ENCODE results near the gene TRPM1.
A peak's percentile ranks its signal among the peaks of the same experiment; 100 is the strongest.

Gene TRPM1

DNA sequence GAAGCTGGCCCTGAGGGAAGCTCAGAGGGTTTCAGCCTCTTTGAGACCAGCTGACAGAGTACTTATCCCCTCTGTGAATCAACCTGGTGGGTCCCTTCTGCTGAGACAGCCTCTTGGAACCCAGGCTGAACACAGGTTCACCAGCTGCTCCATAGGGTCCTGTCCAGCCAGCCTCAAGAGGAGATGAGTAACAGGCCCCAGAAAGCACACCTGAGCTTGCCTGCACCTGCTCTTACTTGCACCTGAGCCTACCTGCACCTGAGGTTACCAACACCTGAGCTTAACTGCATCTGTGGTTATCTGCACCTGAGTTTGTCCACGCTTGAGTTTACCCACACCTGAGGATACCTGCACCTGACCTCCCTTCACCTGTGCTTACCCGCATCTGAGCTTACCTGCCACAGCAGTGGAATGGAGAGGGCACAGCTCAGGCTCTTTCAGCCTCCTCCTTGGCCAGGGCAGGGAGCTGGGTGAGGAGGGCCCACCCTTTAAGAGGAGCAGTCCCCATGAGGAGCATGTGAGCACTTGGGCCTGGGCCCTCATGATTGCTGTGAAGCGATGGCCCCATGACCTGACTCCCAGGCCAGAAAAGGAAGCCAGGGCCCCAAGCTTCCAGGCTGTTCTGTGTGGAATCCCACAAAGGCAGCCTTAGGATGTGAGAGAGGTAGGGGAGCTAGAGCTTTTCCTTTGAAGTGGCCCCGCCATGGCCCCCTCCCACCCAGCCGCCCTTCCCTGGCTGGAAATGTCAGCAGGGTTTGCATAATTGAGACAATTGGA lies at the start of gene TRPM1:
TRPM1 (minus strand) TSS at position 464 of the 777 bp plus-strand sequence. CDS start 20,370 bp downstream, outside the sequence.
- no peak for DNase-seq (ENCODE audit: low read depth in 4 of 4, low spot score in 1 of 4)

DNA sequence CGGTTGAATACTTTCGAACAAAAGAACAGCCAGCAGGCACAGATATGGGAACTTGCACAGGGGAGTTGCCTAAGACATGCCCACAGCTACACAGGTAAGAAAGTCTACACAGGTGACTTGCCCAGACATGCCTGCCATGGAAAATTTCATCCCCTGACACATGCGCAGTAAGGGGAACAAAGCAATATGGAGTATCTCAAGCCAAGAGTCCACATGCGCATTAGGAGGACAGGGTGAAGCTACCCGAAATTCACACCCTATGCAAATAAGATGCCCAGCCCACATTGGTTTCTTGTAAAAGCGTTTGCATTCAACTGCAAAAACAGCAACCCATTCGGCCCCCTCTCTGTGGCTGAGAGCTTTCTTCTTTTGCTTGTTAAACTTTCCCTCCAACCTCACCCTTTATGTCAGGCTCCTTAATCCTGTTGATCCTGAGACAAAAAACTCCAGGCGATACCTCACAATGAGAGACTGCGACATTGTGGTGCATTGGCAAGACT lies 49.3 kb upstream of the TRPM1 start:
- no peak for DNase-seq (ENCODE audit: low read depth in 4 of 4, low spot score in 1 of 4)

DNA sequence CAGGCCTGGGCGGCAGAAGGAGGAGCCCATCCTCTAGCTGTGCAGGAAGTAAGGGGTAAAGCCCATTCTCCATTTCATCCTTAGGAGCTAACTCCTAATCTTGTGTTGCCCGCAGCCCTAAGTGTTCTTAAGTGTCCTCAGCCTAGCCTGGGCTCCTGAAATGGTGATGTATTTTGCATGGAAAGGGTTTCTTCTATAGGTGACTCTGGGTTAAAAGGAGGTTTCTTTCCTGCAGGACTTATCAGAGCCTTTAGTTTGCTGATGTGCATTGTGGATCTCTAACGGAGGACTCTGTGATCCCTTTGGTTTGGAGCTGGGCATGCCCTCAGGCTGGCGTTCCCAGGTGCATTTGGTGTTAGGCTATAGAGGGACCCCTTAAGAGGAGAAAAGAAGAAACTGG lies 48.5 kb upstream of the TRPM1 start:
- no peak for DNase-seq (ENCODE audit: low read depth in 4 of 4, low spot score in 1 of 4)

DNA sequence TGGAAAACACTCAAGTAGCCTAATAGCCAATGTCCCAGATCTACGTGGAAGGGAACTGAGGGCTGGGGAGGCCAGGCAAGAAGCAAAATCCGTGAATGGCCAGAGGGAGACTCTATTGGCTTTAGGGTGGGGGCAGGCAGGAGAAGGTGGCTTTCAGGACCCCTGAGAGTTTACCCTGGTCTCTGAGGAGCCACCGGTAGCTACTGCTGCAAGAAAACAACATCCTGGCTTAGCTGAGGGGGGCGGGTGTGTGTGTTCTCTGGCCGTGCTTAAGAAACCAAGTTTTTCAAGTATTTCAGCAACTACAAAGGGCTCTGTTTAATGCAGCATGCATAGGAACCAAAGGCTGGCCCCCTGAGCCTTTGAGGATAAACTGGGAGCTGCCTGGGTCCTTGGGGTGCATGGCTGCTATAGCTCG lies 47.6 kb upstream of the TRPM1 start:
- DNase-seq (ENCODE audit: low read depth in 4 of 4, low spot score in 1 of 4): no peak

DNA sequence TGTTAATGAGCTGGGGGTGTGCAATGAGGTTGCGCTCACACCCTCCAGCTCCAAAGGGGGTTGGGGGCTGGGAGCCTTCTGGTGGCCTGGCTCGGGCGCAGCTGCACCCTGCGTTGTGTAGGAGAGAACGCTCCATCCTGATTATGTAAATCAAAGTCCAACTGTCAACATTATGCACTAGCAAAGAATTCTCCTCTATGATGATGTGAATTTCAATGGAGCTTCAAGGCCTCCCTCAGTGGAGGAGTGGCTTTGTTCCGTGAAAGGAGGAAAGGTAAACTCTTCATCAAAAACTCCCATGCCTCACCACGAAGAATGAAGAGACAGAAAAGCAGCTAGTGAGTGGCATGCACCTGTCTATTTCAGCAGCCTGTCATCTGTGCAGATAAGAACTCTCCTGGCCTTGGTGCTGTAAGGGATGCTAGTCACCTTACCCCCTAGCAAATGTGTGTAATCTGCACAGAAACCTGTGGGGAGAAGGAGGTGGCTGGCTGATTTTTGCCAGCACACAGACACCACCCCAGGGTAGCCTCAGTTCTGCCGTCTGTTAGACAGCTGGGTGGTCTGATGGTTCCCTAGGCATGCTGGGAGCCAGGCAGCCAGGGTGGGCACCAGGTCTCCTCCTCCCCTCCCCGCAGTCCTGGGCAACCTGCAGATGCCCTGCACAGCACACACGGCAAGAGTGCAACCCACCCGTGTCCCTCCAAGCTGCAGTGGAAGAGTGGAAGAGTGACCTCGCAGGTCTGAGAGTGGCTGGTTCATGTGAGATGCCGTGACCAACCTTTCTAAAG lies 47.0 kb upstream of the TRPM1 start:
- no peak for DNase-seq (ENCODE audit: low read depth in 4 of 4, low spot score in 1 of 4)

DNA sequence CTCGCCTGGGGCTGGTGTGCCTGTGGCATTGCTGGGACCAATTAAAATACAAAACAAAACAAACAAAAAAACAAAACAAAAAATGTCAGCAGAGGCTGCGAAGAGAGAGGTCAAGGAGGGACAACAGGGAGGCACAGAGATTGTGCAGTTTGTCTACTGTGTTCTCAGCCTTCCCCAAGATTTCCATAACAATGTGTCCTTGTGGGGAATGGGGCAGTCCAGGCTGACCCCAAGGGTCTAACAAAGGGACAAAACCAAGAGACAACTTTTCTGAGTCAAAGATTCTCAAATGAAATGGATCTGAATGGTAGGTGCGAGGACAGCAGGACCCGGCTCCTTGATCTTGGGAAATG lies 46.4 kb upstream of the TRPM1 start:
- no peak for DNase-seq (ENCODE audit: low read depth in 4 of 4, low spot score in 1 of 4)

DNA sequence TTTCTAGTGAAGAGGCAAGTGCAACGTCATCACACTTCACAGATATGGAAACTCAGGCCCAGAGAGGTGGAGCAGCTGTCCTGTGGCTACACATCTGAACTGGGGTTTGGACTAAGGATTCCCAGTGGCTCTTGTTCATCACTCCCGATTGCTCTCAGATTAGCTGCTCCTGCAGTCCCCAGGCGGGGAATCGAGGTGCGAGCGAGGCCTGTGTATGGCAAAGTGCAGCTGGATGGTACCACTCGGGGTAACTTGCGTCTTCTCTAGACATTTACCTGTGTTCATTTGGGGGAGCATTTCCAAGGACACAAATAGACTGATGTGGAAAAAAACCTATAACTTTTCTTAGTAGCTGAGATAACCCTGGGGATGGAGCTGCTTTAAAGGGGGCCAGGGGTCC lies 45.9 kb upstream of the TRPM1 start:
- DNase-seq (ENCODE audit: low read depth in 4 of 4, low spot score in 1 of 4): no peak

DNA sequence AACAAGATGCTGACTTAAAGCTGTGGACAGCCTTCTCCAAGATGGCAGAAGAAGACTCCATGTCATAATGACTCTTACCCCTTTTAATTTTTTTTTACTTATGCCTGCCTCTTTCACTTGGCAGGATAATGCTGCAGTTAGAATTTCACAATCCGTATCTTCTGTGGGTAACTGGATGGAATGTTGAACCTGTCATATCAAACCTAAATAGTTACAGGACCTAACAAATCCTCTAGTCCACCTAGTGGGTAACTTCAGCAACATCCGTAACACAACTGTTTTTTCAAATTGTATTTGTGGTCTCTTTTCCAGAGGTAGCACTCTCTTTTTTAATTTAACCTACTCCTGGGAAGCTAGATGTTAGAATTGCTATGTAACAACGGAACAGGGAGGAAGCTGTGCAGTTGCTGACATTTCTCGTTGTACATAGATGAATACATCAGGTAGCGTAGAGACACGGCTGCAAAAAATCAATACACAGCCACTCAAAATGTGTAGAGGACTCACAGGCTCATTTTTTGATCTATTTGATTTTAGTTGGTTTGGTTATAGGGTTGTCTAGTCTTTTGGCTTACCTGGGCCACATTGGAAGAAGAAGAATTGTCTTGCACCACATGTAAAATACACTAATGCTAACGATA lies 43.9 kb upstream of the TRPM1 start:
- no peak for DNase-seq (ENCODE audit: low read depth in 4 of 4, low spot score in 1 of 4)

DNA sequence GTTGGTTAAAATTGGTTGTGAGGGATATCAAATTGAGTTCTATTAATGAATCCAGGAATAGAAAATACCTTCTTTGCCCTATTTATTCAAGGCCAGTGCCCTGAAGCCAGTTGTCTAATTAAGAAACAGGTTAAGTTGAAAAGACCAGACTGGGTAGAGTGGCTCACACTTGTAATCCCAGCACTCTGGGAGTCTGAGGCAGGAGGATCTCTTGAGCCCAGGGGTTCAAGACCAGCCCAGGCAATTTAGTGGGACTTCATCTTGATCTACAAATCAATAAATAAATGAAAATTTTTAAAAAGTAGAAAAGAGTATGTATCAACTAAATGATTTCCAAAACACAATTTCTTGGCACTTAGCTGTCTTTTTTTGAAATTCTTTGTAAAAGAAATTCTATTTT lies 40.3 kb upstream of the TRPM1 start:
- no peak for DNase-seq (ENCODE audit: low read depth in 4 of 4, low spot score in 1 of 4)

DNA sequence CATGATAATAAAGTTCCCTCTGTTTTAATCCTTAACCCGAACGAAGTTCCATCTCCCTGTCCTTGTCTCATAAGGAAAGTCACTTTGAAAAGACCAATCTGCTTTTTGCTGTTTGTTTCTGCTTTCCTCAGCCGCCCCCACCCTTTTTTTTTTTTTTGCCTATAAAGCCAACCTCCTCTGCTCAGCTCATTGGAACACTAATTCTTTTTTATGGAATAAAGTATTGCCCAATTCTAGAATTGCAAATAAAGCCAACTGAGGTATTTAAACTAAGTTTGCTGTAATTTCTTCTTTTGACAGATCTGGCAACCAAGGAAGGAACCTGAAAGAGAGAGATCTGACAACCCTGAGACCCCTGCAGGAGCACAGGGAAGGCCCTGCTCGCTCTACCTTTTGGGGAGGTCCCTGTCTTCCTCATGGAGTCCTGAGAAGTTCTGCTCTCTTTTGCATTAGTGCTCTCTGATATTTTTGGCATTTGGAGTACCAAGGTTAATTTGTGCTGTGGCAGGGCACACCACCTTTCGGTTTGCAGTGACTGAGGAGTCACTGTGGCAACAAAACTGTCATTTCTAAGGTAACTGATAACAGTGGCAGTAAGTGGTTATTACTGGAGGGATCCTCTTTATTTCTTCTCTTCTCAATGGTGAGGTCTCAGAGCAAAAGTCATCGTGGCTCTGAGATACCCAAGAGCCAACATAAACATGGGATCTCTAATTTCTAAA lies 35.2 kb upstream of the TRPM1 start:
- no peak for DNase-seq (ENCODE audit: low read depth in 4 of 4, low spot score in 1 of 4)

DNA sequence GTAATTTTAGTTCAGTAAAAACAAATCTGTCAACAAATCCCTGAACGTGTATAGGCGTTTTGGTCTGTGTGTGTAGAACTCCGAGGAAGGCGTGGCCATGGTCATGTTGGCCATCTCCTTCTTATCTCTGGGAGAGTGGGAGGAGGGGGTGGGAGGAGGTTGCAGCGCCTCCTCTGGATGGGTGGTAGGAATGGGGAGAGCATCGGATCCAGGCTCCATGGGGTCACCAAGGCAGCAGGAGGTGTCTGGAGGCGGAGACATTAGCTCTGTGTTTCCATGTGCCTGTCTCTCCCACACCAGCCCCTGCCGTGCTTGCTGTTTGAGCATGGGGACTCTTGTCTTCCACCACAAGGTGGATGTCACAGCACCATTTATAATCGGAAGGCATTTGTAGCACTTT lies 34.5 kb upstream of the TRPM1 start:
- DNase-seq (ENCODE audit: low read depth in 4 of 4, low spot score in 1 of 4): no peak

DNA sequence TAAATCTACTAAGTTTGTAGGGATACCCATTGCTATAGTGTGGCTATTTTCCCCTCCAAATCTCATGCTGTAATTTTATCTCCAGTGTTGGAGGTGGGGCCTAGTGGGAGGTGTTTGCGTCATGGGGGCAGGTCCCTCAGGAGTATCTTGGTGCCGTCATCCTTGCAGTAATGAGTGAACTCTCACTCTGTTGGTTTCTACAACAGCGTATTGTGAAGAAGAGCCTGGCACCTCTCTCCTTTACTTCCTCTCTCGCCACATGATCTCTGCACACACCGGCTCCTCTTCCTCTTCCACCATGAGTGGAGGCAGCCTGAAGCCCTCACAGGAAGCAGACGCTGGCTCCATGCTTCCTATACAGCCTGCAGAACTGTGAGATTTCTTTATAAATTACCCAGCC lies 34.0 kb upstream of the TRPM1 start:
- DNase-seq (ENCODE audit: low read depth in 4 of 4, low spot score in 1 of 4): no peak

DNA sequence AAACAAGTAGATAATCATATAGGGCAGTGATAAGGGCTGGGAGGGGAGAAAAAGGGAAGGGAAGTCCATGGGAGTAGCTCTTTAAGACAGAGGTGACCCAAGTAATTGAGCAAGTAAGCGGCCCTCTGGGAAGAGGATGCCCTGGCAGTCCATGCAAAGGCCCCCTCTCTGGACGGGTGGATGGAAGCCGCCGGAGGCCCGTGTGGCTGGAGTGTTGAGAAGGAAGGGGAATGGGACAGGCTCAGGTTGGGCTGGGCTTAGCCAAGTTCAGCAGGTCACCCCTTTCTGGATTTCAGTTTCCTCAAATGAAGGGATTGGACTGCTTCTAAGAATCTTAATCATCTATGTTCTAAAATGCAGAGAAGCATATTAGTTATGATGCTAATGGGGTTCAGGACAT lies 32.4 kb upstream of the TRPM1 start:
- no peak for DNase-seq (ENCODE audit: low read depth in 4 of 4, low spot score in 1 of 4)

DNA sequence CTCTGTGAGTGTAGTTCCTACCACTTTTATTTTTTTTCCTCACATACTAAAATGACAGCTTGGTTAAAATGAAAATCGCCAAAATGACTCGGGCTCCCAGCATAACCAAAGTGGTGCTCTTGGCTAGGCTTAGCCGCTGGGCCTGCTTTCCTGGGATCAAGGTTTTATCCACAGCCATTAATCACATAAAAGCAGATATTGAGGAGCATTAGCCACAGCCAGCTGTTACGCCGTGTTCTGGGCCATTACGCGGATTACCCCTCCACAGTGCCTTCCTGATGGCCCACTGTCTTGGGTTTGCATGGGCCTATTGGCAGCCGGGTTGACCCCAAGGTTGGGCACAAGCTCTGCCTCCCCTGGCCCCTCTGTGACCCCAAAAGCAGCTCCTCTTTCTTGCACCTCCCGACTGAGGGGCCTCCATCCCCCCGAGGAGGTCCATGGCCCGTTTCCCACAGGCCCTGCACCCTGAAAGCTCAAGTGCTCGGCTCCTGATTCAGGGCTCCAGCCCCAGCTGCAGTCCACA lies 30.4 kb upstream of the TRPM1 start:
- DNase-seq (ENCODE audit: low read depth in 4 of 4, low spot score in 1 of 4): no peak

DNA sequence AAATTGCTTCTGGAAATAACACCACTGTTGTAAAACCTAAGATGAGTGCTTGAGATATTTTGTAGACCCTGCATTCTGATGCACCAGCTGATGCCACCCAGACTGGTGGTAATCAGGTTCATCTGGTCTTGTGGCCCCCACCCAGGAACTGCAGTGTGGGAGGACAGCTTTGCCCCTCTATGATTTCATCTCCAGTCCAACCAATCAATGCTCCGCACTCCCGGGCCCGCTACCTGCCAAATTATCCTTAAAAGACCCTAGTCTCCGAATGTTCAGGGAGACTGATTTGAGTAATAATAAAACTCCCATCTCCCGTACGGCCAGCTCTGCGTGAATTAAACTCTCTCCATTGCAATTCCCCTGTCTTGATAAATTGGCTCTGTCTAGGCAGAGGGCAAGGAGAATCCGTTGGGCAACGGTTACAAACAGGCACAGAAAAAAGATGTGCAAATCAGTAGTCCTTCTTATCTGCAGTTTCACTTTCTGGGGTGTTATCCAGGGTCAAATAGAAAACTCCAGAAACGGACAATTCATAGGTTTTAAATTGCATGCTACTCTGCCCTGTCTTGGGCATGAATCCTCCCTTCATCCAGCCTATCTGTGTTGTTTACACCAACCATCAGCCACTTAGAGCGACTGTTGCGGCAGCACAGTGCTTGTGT lies 29.2 kb upstream of the TRPM1 start:
- no peak for DNase-seq (ENCODE audit: low read depth in 4 of 4, low spot score in 1 of 4)

DNA sequence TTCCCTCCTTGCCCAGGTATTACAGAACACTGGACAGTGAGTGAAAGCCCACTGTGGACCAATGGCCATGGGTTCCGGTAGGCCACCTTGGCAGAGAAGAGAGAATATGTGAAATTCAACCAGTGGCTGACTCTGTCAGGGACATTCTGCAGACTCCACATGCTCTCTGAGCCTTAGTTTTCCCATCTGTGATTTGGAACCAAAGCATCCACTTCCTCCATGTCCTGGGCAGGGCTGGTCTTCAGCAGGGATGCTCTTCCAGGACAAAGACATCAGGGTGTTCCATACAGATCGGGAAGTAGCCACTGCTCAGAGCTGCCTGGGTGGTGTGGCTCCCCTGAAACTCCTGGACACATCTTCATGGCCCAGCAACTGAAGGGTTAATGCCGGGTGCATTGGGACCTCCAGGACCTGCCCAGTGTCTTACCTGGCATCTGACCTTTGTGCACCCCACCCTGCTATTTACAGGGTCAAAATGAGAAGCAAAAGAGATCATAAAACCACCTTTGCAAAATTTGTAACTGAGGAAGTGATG lies 28.3 kb upstream of the TRPM1 start:
- no peak for DNase-seq (ENCODE audit: low read depth in 4 of 4, low spot score in 1 of 4)

DNA sequence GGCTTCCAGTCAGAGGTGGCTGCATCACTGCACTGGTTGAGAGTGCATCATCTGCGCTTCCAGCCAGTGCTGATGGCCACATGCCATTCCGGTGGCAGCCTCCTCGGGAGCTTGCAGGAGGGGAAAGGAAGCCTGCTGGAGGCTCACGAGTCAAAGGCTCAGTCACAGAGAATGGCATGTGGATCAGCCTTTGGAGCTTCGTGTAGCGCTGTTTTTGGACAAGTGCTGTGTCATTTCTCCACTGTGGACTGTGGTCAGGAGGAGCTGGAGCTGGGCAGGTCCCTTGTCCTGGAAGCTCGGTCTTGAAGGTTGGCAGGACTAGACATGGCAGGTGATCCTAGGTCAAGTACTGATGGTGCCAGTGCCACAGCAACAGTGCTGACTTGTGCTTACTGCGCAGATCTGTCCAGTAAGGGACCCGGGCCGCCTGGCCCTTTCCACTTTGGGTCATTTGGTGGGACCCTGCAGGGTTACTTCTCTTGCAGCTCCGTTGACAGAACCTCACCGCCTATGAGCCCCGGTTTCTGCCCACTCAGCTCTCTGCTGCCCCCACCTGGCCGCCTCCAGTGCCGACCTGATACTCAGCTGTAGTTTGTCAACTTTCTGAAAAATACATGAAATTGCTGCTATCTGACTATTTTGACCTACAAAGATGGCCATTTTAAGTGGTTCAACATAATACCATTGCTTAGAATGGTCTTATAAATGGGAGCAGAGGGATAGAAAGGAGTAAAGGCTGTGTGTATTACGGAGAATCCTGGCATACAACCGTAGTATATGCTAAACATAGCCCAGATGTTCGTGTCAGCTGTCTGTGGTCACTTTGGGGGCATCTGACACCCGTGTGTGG lies 27.6 kb upstream of the TRPM1 start:
- peak; percentile 59 to 73 (median 69) for DNase-seq (ENCODE audit: low read depth in 4 of 4, low spot score in 1 of 4)

DNA sequence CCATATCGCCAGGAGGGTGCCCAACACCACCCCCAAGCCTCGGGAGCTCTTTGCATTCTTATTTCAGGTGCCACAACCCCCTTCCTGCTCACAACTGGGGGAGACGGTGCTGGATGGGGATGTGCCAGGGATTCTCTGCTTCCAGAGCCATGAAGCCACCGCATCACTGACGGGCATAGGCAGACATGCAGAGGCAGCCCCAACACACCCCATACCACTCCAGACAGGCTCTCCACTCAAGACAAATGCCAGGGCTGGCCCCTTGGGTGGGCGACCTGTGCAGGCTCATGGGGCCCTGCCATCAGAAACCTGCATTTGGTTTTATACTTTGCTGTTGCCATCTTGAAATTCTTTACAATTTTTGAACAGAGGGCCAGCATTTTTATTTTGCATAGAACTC lies 27.0 kb upstream of the TRPM1 start:
- DNase-seq (ENCODE audit: low read depth in 4 of 4, low spot score in 1 of 4): no peak

DNA sequence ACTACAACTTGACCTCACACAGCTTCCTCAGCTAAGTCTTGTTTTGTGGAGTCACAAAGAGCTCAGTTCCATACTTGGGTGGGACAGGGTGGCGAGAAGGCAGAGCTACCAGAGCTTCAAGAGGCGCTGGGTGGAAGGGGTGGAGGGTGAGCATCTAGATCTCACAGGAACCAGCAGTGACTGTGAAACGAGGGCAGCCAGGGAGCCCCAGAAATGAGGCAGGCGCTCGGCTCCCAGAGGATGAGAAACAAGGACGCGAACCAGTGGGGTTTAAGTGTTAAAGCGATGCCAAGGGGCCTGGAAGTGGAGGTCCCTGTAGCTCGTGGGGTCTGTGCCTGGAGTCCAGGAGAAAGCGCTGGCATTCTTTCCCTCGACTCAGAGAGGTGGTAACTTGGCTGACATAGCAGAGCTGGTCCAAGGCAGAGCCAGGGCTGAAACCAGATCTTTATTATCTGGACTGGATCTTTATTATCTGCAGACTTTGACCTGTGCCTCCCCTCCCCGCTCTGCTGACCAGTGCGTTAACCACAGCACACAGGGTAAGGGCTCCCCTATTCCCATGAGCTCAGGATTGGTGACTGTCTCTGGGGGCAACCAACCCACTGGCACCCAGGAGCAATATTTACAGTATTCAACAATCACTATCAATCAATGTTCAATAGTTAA lies 26.2 kb upstream of the TRPM1 start:
- no peak for DNase-seq (ENCODE audit: low read depth in 4 of 4, low spot score in 1 of 4)

Measured in stimulated activated CD4-positive, alpha-beta T cell treated with anti-CD3 and anti-CD28 coated beads, Interleukin-1b, Interleukin-23, amount 100 ng/mL, for 24 hours (primary cell).